Fibroblast of pulmonary artery (primary cell): Measurements from ENCODE around the gene COL5A1.

ENCODE experiments used
- DNase-seq: peaks from one replicate; pipeline ENCODE4 v3.0.0-alpha.2; 2010; ENCODE audit warnings: low read depth
- H3K4me3 ChIP-seq: replicated peaks from 2 replicates; pipeline ENCODE4 v1.5.1; 2011; ENCODE audit warnings: low read depth, mild to moderate bottlenecking, control low read depth, low read length, moderate library complexity
- CTCF ChIP-seq: IDR thresholded peaks from 2 replicates; pipeline ENCODE4 v1.5.1; 2011; ENCODE audit warnings: mild to moderate bottlenecking, control low read depth, low read length, inconsistent platforms; ENCODE audit errors: missing control alignments

Gene COL5A1

GRCh38 chr9:134630861-134631260, 10.7 kb upstream of the COL5A1 start:
- no peak for TF ChIP-seq CTCF
- H3K4me3 ChIP-seq, result no peak overlapping the region
- no peak for DNase-seq

- no peak for DNase-seq
- H3K4me3 ChIP-seq, result no peak overlapping the region
- TF ChIP-seq CTCF, result no peak
Measured at GRCh38 chr9:134631881-134632280, 9.7 kb upstream of the COL5A1 start.

GRCh38 chr9:134632329-134632728, 9.3 kb upstream of the COL5A1 start:
- TF ChIP-seq CTCF, result no peak
- no peak for DNase-seq
- no peak overlapping the region for H3K4me3 ChIP-seq

GRCh38 chr9:134633362-134634142, 8.1 kb upstream of the COL5A1 start:
- no peak overlapping the region for H3K4me3 ChIP-seq
- no peak for DNase-seq
- no peak for TF ChIP-seq CTCF

- H3K4me3 ChIP-seq, result no peak overlapping the region
- no peak for DNase-seq
- TF ChIP-seq CTCF, result no peak
Measured at GRCh38 chr9:134634176-134634575, 7.4 kb upstream of the COL5A1 start.

GRCh38 chr9:134634667-134635230, 6.9 kb upstream of the COL5A1 start:
- no peak for TF ChIP-seq CTCF
- no peak for DNase-seq
- no peak overlapping the region for H3K4me3 ChIP-seq
